Lung (tissue), 12 donors: Measurements from ENCODE around the gene MAML3. TPM values are rescaled to one million over a fixed set of nuclear protein-coding genes. Genes with fewer than 3 reads are reported as not detected.

Experiments used
- ATAC-seq: fragments of 200-7000 bp; cut with Tn5 transposase; one replicate; pipeline ENCODE4 v1.9.1; 2020; ENCODE audit warnings: moderate number of reproducible peaks; ENCODE audit not compliant: insufficient read depth, low FRiP score
- DNase-seq, 3 donors: peaks; one replicate each; pipeline ENCODE4 v3.0.0-alpha.2; 2013 to 2017
- H3K27ac ChIP-seq, 2 donors: one replicate each; pipeline ENCODE4 v1.5.1; 2013; ENCODE audit warnings: mild to moderate bottlenecking in 2 of 2, moderate library complexity in 2 of 2, control low read depth in 1 of 2, inconsistent platforms in 1 of 2, low read depth in 1 of 2, low read length in 1 of 2
- H3K27me3 ChIP-seq, 3 donors: one replicate each; pipeline ENCODE4 v1.5.1; 2013; ENCODE audit warnings: low read length in 2 of 3; ENCODE audit not compliant: control insufficient read depth in 3 of 3, insufficient read depth in 3 of 3
- H3K36me3 ChIP-seq, 4 donors: one replicate each; pipeline ENCODE4 v1.5.1; 2013; ENCODE audit warnings: low read length in 4 of 4, mild to moderate bottlenecking in 1 of 4, moderate library complexity in 1 of 4; ENCODE audit not compliant: control insufficient read depth in 4 of 4, insufficient read depth in 4 of 4
- H3K4me1 ChIP-seq, 5 donors: one replicate each; pipeline ENCODE4 v1.5.1; 2013; ENCODE audit warnings: low read length in 5 of 5, mild to moderate bottlenecking in 2 of 5, moderate library complexity in 1 of 5; ENCODE audit not compliant: control insufficient read depth in 5 of 5, insufficient read depth in 5 of 5
- H3K4me3 ChIP-seq: one replicate; pipeline ENCODE4 v1.5.1; 2013; ENCODE audit warnings: mild to moderate bottlenecking, control low read depth, moderate library complexity
- H3K9ac ChIP-seq, 2 donors: one replicate each; pipeline ENCODE4 v1.5.1; 2013; ENCODE audit warnings: low read length in 2 of 2, control low read depth in 1 of 2; ENCODE audit not compliant: insufficient read depth in 1 of 2
- H3K9me3 ChIP-seq, 4 donors: one replicate each; pipeline ENCODE4 v1.5.1; 2013; ENCODE audit warnings: low read length in 3 of 4, mild to moderate bottlenecking in 1 of 4, moderate library complexity in 1 of 4; ENCODE audit not compliant: control insufficient read depth in 4 of 4, insufficient read depth in 3 of 4
- WGBS, 2 donors: extraction: QIAGEN DNeasy Blood & Tissue Kit; methylation state at CpG; one replicate each; pipeline ENCODE4 v1.1.7; 2013; 5-methylcytosine and 5-hydroxymethylcytosine counted together
- polyA plus RNA-seq, 2 donors: library from polyadenylated mRNA; stranded (reverse); fragments of 200-250 nt; gene quantifications; one replicate each; pipeline ENCODE4 v1.2.1, GENCODE V29; 2013
- total RNA-seq, 2 donors: library from RNA; depleted of rRNA in 1 of 2; stranded (reverse); fragments of >200 nt in 1 of 2; gene quantifications; one replicate each; pipeline ENCODE4 v1.2.1, GENCODE V29; 2014 to 2021
- TF ChIP-seq, protein P1 (sequence below): IDR thresholded peaks from 2 replicates; pipeline ENCODE4 v1.5.1; 2012; ENCODE audit warnings: mild to moderate bottlenecking; ENCODE audit errors: control extremely low read depth, extremely low read depth
- donor health status: control.
- donor health status: control.
- donor health status: Bipolar disorder and iron deficiency.
- donor health status: healthy.
- donor health status: DM: yes; HTN: yes; CAD: no.

MAML3 gene
- total and polyA plus RNA-seq, 4 donors: 3.0 to 16.4 (median 8.5) TPM

- H3K36me3 ChIP-seq: peaks cover 0 to 3% (median 0%) of the 10 kb centered on the region in 4 donors
- TF ChIP-seq, protein P1, sequence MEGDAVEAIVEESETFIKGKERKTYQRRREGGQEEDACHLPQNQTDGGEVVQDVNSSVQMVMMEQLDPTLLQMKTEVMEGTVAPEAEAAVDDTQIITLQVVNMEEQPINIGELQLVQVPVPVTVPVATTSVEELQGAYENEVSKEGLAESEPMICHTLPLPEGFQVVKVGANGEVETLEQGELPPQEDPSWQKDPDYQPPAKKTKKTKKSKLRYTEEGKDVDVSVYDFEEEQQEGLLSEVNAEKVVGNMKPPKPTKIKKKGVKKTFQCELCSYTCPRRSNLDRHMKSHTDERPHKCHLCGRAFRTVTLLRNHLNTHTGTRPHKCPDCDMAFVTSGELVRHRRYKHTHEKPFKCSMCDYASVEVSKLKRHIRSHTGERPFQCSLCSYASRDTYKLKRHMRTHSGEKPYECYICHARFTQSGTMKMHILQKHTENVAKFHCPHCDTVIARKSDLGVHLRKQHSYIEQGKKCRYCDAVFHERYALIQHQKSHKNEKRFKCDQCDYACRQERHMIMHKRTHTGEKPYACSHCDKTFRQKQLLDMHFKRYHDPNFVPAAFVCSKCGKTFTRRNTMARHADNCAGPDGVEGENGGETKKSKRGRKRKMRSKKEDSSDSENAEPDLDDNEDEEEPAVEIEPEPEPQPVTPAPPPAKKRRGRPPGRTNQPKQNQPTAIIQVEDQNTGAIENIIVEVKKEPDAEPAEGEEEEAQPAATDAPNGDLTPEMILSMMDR: no peak
- WGBS, 2 donors: 92 to 94% methylated on average over 6 of the region's 6 CpGs
- H3K9ac ChIP-seq: no peak overlapping the region
- H3K4me3 ChIP-seq: no peak overlapping the region
- H3K27me3 ChIP-seq: no peaks in the 10 kb centered on the region
- H3K9me3 ChIP-seq: no peaks in the 10 kb centered on the region
- peaks cover 0 to 25% (median 10%) of the 10 kb centered on the region in 5 donors for H3K4me1 ChIP-seq
- no peak overlapping the region for H3K27ac ChIP-seq
- ATAC-seq (no peak), DNase-seq (no peak)
Measured at GRCh38 chr4:139933104-139933503, 220.9 kb downstream of the MAML3 start.

DNA sequence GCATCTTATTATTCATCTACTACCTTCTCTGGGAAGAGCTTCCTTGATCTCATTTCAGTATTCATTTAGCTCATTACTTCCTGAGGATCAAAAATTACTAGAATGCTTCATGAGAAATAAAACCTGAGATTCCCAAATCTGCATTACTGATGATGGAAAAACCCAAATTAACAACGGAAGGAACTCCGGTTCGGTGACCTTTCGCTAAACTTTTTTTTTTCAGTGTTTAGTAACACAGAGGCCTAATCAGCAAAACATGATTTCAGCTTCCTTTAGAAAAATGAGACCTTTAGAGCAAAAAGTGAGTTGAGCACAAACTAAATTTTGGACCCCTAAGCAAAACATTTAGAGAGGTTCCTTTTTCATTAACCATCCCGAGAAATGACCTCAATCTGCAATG is 229.2 kb downstream of the MAML3 start:
- Histone ChIP-seq H3K9me3 (no peaks in the 10 kb centered on the region), H3K4me3 (no peak overlapping the region), H3K27me3 (no peaks in the 10 kb centered on the region), H3K4me1 (peaks cover 15 to 30% (median 25%) of the 10 kb centered on the region in 5 donors), H3K36me3 (no peaks in the 10 kb centered on the region), H3K27ac (no peak overlapping the region), H3K9ac (no peak overlapping the region)
- ATAC-seq (no peak), DNase-seq (no peak)
- TF ChIP-seq, protein P1: no peak
- 76 to 77% methylated on average over 5 of the region's 5 CpGs for WGBS, 2 donors

GRCh38 chr4:139922406-139923024 is 231.5 kb downstream of the MAML3 start:
- Histone ChIP-seq H3K4me1 (peaks cover 19 to 45% (median 34%) of the 10 kb centered on the region in 5 donors), H3K4me3 (no peak overlapping the region), H3K36me3 (no peaks in the 10 kb centered on the region), H3K9me3 (no peaks in the 10 kb centered on the region), H3K27ac (no peak overlapping the region), H3K9ac (no peak overlapping the region), H3K27me3 (no peaks in the 10 kb centered on the region)
- 79 to 81% methylated on average over 6 of the region's 6 CpGs for WGBS, 2 donors
- no peak for DNase-seq
- ATAC-seq: no peak
- TF ChIP-seq, protein P1: no peak
